ENCODE measurements around the gene FYB2.

GRCh38 chr1:56758794-56759193, 60.4 kb downstream of the FYB2 start:
- no peak for TF ChIP-seq CTCF (optimal IDR thresholded peaks at IDR 0.05 in 1 of 3, IDR thresholded peaks at IDR 0.05 in 1 of 3, conservative IDR thresholded peaks at IDR 0.05 in 1 of 3; ENCODE audit: extremely low read depth in 1 of 3, insufficient read depth in 2 of 3, low read length in 3 of 3)
- no peak for TF ChIP-seq EZH2 (IDR thresholded peaks at IDR 0.05; ENCODE audit: low read length)
